ENCODE results near the gene PEX5. TPM values are rescaled to one million over a fixed set of nuclear protein-coding genes. Genes with fewer than 3 reads are reported as not detected.

The PEX5 gene
- total RNA-seq, 1 experiment from 2014 or later, result 20.0 TPM

GRCh38 chr12:7188562-7189397 lies 706 bp upstream of the PEX5 start:
- Histone ChIP-seq H3K9me3 (ENCODE audit: low read length) (no peaks in the 10 kb centered on the region), H3K4me1 (ENCODE audit: insufficient read depth, low read length) (peaks cover 19% of the 10 kb centered on the region), H3K4me2 (ENCODE audit: low read length) (peak overlapping the region; percentile 100), H3K9me2 (replicated peaks; ENCODE audit: low read length) (no peaks in the 10 kb centered on the region), H4K20me1 (ENCODE audit: low read length) (no peaks in the 10 kb centered on the region), H3F3A (ENCODE audit: low read length, unreplicated experiment) (no peaks in the 10 kb centered on the region), H3K36me3 (ENCODE audit: low read depth, low read length) (no peaks in the 10 kb centered on the region; the same call in none of the 2 replicates), H3K9ac (ENCODE audit: low read length) (peak overlapping the region; percentile 86), H2AFZ (ENCODE audit: low read length) (peak overlapping the region; percentile 97), H3K27ac (ENCODE audit: low read length) (peak overlapping the region; percentile 88), H3K27me3 (ENCODE audit: low read length) (no peaks in the 10 kb centered on the region), H3K79me2 (ENCODE audit: low read length) (peaks cover 25% of the 10 kb centered on the region), H3K4me3 (ENCODE audit: low read length) (peak overlapping the region; percentile 84)
- intact Hi-C loops (cut with micrococcal nuclease), result loop anchor here (2.0 kb wide), 1 partner anchor 46 kb away; no protein-coding TSS in a partner anchor
- TSS peak; percentile 58 for BruUV-seq (replicated peaks)
- POLR2A ChIA-PET (ENCODE audit: unreplicated experiment), result no interaction called here
- ATAC-seq (peak; percentile 61), DNase-seq (peak; percentile 61)
- CTCF ChIA-PET, result interaction anchor here (0.6 kb wide), 1 partner anchor 171 kb away, joined by 3 read pairs; no protein-coding TSS in a partner anchor
- TF ChIP-seq EZH2phosphoT487 (IDR thresholded peaks at IDR 0.05; ENCODE audit: borderline replicate concordance, low read length) (no peak), CTCF (conservative IDR thresholded peaks at IDR 0.05; ENCODE audit: low read depth, low read length) (peak; percentile 69)

- POLR2A ChIA-PET (ENCODE audit: unreplicated experiment), result no interaction called here
- H3K27ac ChIP-seq (ENCODE audit: low read length), result no peak overlapping the region
- TF ChIP-seq EZH2 (IDR thresholded peaks at IDR 0.05; ENCODE audit: low read length, unreplicated experiment), result no peak
Observed at GRCh38 chr12:7190268-7191055, 976 bp downstream of the PEX5 start.

GRCh38 chr12:7193674-7194073 lies 4.2 kb downstream of the PEX5 start:
- Histone ChIP-seq H3K4me2 (ENCODE audit: low read length) (no peak overlapping the region), H3K27ac (ENCODE audit: low read length) (no peak overlapping the region), H3K9ac (ENCODE audit: low read length) (no peak overlapping the region), H3K4me1 (ENCODE audit: insufficient read depth, low read length) (peaks cover 10% of the 10 kb centered on the region), H3K9me2 (replicated peaks; ENCODE audit: low read length) (no peaks in the 10 kb centered on the region), H4K20me1 (ENCODE audit: low read length) (0 out of 2 replicates have a peak, but pooled peaks cover 4% of the 10 kb centered on the region), H2AFZ (ENCODE audit: low read length) (no peak overlapping the region), H3K9me3 (ENCODE audit: low read length) (no peaks in the 10 kb centered on the region), H3K27me3 (ENCODE audit: low read length) (no peaks in the 10 kb centered on the region), H3K79me2 (ENCODE audit: low read length) (peaks cover 32% of the 10 kb centered on the region), H3K36me3 (ENCODE audit: low read depth, low read length) (no peaks in the 10 kb centered on the region; the same call in none of the 2 replicates), H3F3A (ENCODE audit: low read length, unreplicated experiment) (no peaks in the 10 kb centered on the region), H3K4me3 (ENCODE audit: low read length) (no peak overlapping the region)
- intact Hi-C loops (cut with micrococcal nuclease), result no loop called here
- ChIA-PET POLR2A (ENCODE audit: unreplicated experiment) (no interaction called here), CTCF (no interaction called here)
- DNase-seq, result no peak
- TF ChIP-seq CTCF (conservative IDR thresholded peaks at IDR 0.05; ENCODE audit: low read depth, low read length) (no peak), EZH2phosphoT487 (IDR thresholded peaks at IDR 0.05; ENCODE audit: borderline replicate concordance, low read length) (no peak), EZH2 (IDR thresholded peaks at IDR 0.05; ENCODE audit: low read length, unreplicated experiment) (no peak)
- ATAC-seq, result no peak
- BruUV-seq (replicated peaks), result no TSS peak

More at GRCh38 chr12:7190268-7191055, 976 bp downstream of the PEX5 start:
- Histone ChIP-seq H3K27me3 (ENCODE audit: low read length) (no peaks in the 10 kb centered on the region), H3K4me1 (ENCODE audit: insufficient read depth, low read length) (peaks cover 19% of the 10 kb centered on the region), H3K4me3 (ENCODE audit: low read length) (peak overlapping the region; percentile 84), H4K20me1 (ENCODE audit: low read length) (0 out of 2 replicates have a peak, but pooled peaks cover 3% of the 10 kb centered on the region), H3K36me3 (ENCODE audit: low read depth, low read length) (no peaks in the 10 kb centered on the region; the same call in none of the 2 replicates), H3K9ac (ENCODE audit: low read length) (peak overlapping the region; percentile 86), H3F3A (ENCODE audit: low read length, unreplicated experiment) (no peaks in the 10 kb centered on the region), H3K79me2 (ENCODE audit: low read length) (peaks cover 32% of the 10 kb centered on the region), H2AFZ (ENCODE audit: low read length) (peak overlapping the region; percentile 90), H3K4me2 (ENCODE audit: low read length) (peak overlapping the region; percentile 97), H3K9me2 (replicated peaks; ENCODE audit: low read length) (no peaks in the 10 kb centered on the region), H3K9me3 (ENCODE audit: low read length) (no peaks in the 10 kb centered on the region)
- ATAC-seq, result no peak
- CTCF ChIA-PET, result no interaction called here
- intact Hi-C loops (cut with micrococcal nuclease), result no loop called here
- no peak for DNase-seq
- BruUV-seq (replicated peaks), result no TSS peak
